ENCODE results near the gene DLG5.

The DLG5 gene, protein sequence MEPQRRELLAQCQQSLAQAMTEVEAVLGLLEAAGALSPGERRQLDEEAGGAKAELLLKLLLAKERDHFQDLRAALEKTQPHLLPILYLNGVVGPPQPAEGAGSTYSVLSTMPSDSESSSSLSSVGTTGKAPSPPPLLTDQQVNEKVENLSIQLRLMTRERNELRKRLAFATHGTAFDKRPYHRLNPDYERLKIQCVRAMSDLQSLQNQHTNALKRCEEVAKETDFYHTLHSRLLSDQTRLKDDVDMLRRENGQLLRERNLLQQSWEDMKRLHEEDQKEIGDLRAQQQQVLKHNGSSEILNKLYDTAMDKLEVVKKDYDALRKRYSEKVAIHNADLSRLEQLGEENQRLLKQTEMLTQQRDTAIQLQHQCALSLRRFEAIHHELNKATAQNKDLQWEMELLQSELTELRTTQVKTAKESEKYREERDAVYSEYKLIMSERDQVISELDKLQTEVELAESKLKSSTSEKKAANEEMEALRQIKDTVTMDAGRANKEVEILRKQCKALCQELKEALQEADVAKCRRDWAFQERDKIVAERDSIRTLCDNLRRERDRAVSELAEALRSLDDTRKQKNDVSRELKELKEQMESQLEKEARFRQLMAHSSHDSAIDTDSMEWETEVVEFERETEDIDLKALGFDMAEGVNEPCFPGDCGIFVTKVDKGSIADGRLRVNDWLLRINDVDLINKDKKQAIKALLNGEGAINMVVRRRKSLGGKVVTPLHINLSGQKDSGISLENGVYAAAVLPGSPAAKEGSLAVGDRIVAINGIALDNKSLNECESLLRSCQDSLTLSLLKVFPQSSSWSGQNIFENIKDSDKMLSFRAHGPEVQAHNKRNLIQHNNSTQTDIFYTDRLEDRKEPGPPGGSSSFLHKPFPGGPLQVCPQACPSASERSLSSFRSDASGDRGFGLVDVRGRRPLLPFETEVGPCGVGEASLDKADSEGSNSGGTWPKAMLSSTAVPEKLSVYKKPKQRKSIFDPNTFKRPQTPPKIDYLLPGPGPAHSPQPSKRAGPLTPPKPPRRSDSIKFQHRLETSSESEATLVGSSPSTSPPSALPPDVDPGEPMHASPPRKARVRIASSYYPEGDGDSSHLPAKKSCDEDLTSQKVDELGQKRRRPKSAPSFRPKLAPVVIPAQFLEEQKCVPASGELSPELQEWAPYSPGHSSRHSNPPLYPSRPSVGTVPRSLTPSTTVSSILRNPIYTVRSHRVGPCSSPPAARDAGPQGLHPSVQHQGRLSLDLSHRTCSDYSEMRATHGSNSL (N-terminal part only)

GRCh38 chr10:77926566-77927401, at the start of gene DLG5:
Gene DLG5 (minus strand): TSS chr10:77926755. CDS start chr10:77926520, 235 bp downstream.
- peaks cover 48% of the 10 kb centered on the region for H3K27me3 Mint-ChIP-seq

DNA sequence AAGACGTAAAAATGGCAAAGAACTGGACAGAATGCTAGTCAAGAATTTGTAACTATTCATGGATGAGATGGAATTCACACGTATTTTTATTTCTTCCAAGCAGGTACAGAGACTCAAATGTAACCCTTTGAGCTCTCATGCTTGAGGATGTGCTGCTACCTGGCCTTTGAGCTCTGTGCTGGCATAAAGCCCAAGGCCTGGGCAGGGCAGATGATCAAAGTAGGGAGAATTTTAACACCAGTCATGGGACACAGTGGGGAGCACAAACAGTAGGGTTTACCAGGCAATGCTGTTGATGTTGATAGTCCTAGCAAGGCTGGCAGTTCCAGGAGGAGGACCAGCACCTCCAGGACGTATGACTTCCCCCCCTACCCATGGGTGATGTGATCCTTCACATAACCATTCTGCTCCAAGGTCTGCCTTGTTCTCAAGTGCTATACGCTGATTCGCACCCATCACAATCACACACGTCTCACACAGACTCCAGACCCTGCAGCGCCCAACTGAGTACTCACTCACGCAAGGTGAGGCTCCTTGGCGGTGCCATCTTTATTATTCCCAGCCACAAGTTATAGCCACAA, 48.6 kb upstream of the DLG5 start:
- Mint-ChIP-seq H3K27me3 (no peaks in the 10 kb centered on the region), H3K36me3 (ENCODE audit: low read depth) (peaks cover 60% of the 10 kb centered on the region), H3K4me1 (ENCODE audit: low read depth) (peaks cover 13% of the 10 kb centered on the region), H3K27ac (no peak overlapping the region), H3K4me3 (no peak overlapping the region), H3K9me3 (no peaks in the 10 kb centered on the region)

More at GRCh38 chr10:77926566-77927401, at the start of gene DLG5:
- H3K36me3 Mint-ChIP-seq (ENCODE audit: low read depth), result no peaks in the 10 kb centered on the region
- no peak within 1 kb of the TSS for H3K27ac Mint-ChIP-seq
- H3K4me3 Mint-ChIP-seq, result peak within 1 kb of the TSS; percentile 71
- H3K9me3 Mint-ChIP-seq, result no peaks in the 10 kb centered on the region
- H3K4me1 Mint-ChIP-seq (ENCODE audit: low read depth), result peaks cover 12% of the 10 kb centered on the region

- no peaks in the 10 kb centered on the region for H3K27me3 Mint-ChIP-seq
- peaks cover 13% of the 10 kb centered on the region for H3K4me1 Mint-ChIP-seq (ENCODE audit: low read depth)
- H3K27ac Mint-ChIP-seq, result no peak overlapping the region
- H3K4me3 Mint-ChIP-seq, result no peak overlapping the region
- H3K9me3 Mint-ChIP-seq, result no peaks in the 10 kb centered on the region
- peaks cover 53% of the 10 kb centered on the region for H3K36me3 Mint-ChIP-seq (ENCODE audit: low read depth)
Measured at GRCh38 chr10:77974396-77975074, 48.0 kb upstream of the DLG5 start.

DNA sequence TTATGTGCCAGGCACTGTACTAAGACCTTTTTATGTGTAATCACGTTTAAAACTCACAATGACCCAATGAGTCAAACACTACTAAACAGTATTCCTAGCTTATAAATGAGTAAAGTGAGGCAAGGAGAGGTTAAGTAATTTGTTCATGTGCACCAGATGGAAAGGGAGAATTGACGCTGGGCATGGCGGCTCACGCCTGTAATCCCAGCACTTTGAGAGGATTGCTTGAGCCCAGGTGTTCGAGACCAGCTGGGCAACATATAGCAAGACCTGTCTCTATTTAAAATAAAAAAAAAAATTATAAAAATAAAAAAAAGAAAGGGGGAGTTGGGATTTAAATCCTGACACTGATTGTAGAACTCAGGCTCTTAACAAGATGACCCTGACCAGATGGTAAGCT, 46.7 kb upstream of the DLG5 start:
- peaks cover 50% of the 10 kb centered on the region for H3K36me3 Mint-ChIP-seq (ENCODE audit: low read depth)
- H3K27me3 Mint-ChIP-seq, result no peaks in the 10 kb centered on the region
- no peaks in the 10 kb centered on the region for H3K9me3 Mint-ChIP-seq
- H3K27ac Mint-ChIP-seq, result no peak overlapping the region
- peaks cover 13% of the 10 kb centered on the region for H3K4me1 Mint-ChIP-seq (ENCODE audit: low read depth)
- no peak overlapping the region for H3K4me3 Mint-ChIP-seq

- Mint-ChIP-seq H3K27me3 (no peaks in the 10 kb centered on the region), H3K4me1 (ENCODE audit: low read depth) (peaks cover 13% of the 10 kb centered on the region), H3K27ac (no peak overlapping the region), H3K36me3 (ENCODE audit: low read depth) (peaks cover 38% of the 10 kb centered on the region), H3K4me3 (no peak overlapping the region), H3K9me3 (no peaks in the 10 kb centered on the region)
Measured at GRCh38 chr10:77972148-77972547, 45.6 kb upstream of the DLG5 start.

GRCh38 chr10:77971804-77972144, 45.2 kb upstream of the DLG5 start:
- Mint-ChIP-seq H3K27ac (peak overlapping the region; percentile 82), H3K36me3 (ENCODE audit: low read depth) (peaks cover 37% of the 10 kb centered on the region), H3K9me3 (no peaks in the 10 kb centered on the region), H3K4me3 (no peak overlapping the region), H3K27me3 (no peaks in the 10 kb centered on the region), H3K4me1 (ENCODE audit: low read depth) (peaks cover 13% of the 10 kb centered on the region)

GRCh38 chr10:77970869-77971803, 44.6 kb upstream of the DLG5 start:
- Mint-ChIP-seq H3K9me3 (no peaks in the 10 kb centered on the region), H3K4me1 (ENCODE audit: low read depth) (peaks cover 13% of the 10 kb centered on the region), H3K4me3 (no peak overlapping the region), H3K36me3 (ENCODE audit: low read depth) (peaks cover 33% of the 10 kb centered on the region), H3K27ac (peak overlapping the region; percentile 82), H3K27me3 (no peaks in the 10 kb centered on the region)

GRCh38 chr10:77969114-77969513, 42.6 kb upstream of the DLG5 start:
- Mint-ChIP-seq H3K27me3 (peaks cover 6% of the 10 kb centered on the region), H3K27ac (no peak overlapping the region), H3K36me3 (ENCODE audit: low read depth) (peaks cover 19% of the 10 kb centered on the region), H3K4me3 (no peak overlapping the region), H3K9me3 (peaks cover 5% of the 10 kb centered on the region), H3K4me1 (ENCODE audit: low read depth) (peaks cover 18% of the 10 kb centered on the region)

GRCh38 chr10:77967611-77968022, 41.1 kb upstream of the DLG5 start:
- H3K4me3 Mint-ChIP-seq, result no peak overlapping the region
- H3K36me3 Mint-ChIP-seq (ENCODE audit: low read depth), result peaks cover 19% of the 10 kb centered on the region
- H3K27ac Mint-ChIP-seq, result no peak overlapping the region
- H3K4me1 Mint-ChIP-seq (ENCODE audit: low read depth), result peaks cover 18% of the 10 kb centered on the region
- H3K27me3 Mint-ChIP-seq, result peaks cover 10% of the 10 kb centered on the region
- H3K9me3 Mint-ChIP-seq, result peaks cover 5% of the 10 kb centered on the region

- Mint-ChIP-seq H3K4me3 (no peak overlapping the region), H3K27me3 (peaks cover 10% of the 10 kb centered on the region), H3K27ac (no peak overlapping the region), H3K36me3 (ENCODE audit: low read depth) (peaks cover 5% of the 10 kb centered on the region), H3K9me3 (peaks cover 5% of the 10 kb centered on the region), H3K4me1 (ENCODE audit: low read depth) (peaks cover 5% of the 10 kb centered on the region)
Measured at GRCh38 chr10:77965294-77965693, 38.7 kb upstream of the DLG5 start.

- H3K27me3 Mint-ChIP-seq, result peaks cover 10% of the 10 kb centered on the region
Measured at GRCh38 chr10:77964811-77965210, 38.3 kb upstream of the DLG5 start.

GRCh38 chr10:77963901-77964300, 37.3 kb upstream of the DLG5 start:
- Mint-ChIP-seq H3K27ac (no peak overlapping the region), H3K27me3 (peaks cover 10% of the 10 kb centered on the region), H3K9me3 (peaks cover 5% of the 10 kb centered on the region), H3K4me3 (no peak overlapping the region), H3K4me1 (ENCODE audit: low read depth) (peaks cover 5% of the 10 kb centered on the region), H3K36me3 (ENCODE audit: low read depth) (peaks cover 5% of the 10 kb centered on the region)

More at GRCh38 chr10:77964811-77965210, 38.3 kb upstream of the DLG5 start:
- Mint-ChIP-seq H3K9me3 (peaks cover 5% of the 10 kb centered on the region), H3K4me1 (ENCODE audit: low read depth) (peaks cover 5% of the 10 kb centered on the region), H3K36me3 (ENCODE audit: low read depth) (peaks cover 5% of the 10 kb centered on the region), H3K27ac (no peak overlapping the region), H3K4me3 (no peak overlapping the region)

All from stimulated activated naive CD8-positive, alpha-beta T cell treated with anti-CD3 and anti-CD28 coated beads, Interleukin-15, Interleukin-2, amounts not matched to agents 100 ng/mL and 50 ng/mL, for 24 hours (primary cell).